ENCODE measurements around the gene SBK3.

Gene SBK3

DNA sequence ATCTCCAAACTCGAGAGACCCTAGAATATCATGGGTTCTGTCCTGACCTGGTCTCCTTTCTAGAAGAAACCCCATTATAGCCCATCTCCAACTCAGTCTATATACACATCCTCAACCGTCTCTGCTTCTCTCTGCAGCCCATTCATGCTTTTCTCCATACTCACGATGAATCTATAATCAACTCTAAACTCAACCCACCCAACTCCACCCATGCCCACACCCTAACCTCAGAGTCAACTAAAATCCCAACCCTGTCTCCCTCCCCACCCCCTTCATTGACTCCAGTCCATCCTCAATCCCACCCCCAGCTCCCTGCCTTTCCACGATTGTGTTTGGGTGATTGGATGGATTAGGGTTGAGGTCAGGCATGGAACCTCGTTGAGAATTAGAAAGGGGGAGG is 1.8 kb downstream of the SBK3 start:
- TF ChIP-seq EZH2 (optimal IDR thresholded peaks at IDR 0.05; ENCODE audit: low read depth, low read length), result no peak
- Histone ChIP-seq H3K9me2 (replicated peaks; ENCODE audit: insufficient read depth, low read length) (no peaks in the 10 kb centered on the region), H3K27ac (ENCODE audit: low read length) (no peak overlapping the region), H3K36me3 (replicated peaks; ENCODE audit: insufficient read depth, low read length) (no peaks in the 10 kb centered on the region), H3K79me2 (ENCODE audit: low read length) (no peaks in the 10 kb centered on the region), H3K4me3 (ENCODE audit: low read length) (no peak overlapping the region), H3F3A (ENCODE audit: insufficient read depth, low read length) (no peaks in the 10 kb centered on the region), H3K27me3 (replicated peaks; ENCODE audit: insufficient read depth, low read length) (peaks cover 86% of the 10 kb centered on the region), H3K9me3 (replicated peaks; ENCODE audit: insufficient read depth, low read length) (no peaks in the 10 kb centered on the region), H2AFZ (ENCODE audit: low read length) (no peak overlapping the region), H3K4me2 (ENCODE audit: low read depth, low read length) (no peak overlapping the region), H3K9ac (ENCODE audit: low read length) (no peak overlapping the region), H3K4me1 (ENCODE audit: low read length) (no peaks in the 10 kb centered on the region), H4K20me1 (ENCODE audit: insufficient read depth, low read length) (no peaks in the 10 kb centered on the region)
- no peak for DNase-seq

- no peak overlapping the region for H3K27ac ChIP-seq (ENCODE audit: low read length)
- no peaks in the 10 kb centered on the region for H3K9me3 ChIP-seq (replicated peaks; ENCODE audit: insufficient read depth, low read length)
- H3F3A ChIP-seq (ENCODE audit: insufficient read depth, low read length), result no peaks in the 10 kb centered on the region
- H3K9ac ChIP-seq (ENCODE audit: low read length), result no peak overlapping the region
- H4K20me1 ChIP-seq (ENCODE audit: insufficient read depth, low read length), result no peaks in the 10 kb centered on the region
- no peak overlapping the region for H3K4me3 ChIP-seq (ENCODE audit: low read length)
- no peak overlapping the region for H3K4me2 ChIP-seq (ENCODE audit: low read depth, low read length)
- no peaks in the 10 kb centered on the region for H3K36me3 ChIP-seq (replicated peaks; ENCODE audit: insufficient read depth, low read length)
- H2AFZ ChIP-seq (ENCODE audit: low read length), result no peak overlapping the region
- no peaks in the 10 kb centered on the region for H3K79me2 ChIP-seq (ENCODE audit: low read length)
- H3K27me3 ChIP-seq (replicated peaks; ENCODE audit: insufficient read depth, low read length), result peaks cover 79% of the 10 kb centered on the region
- no peaks in the 10 kb centered on the region for H3K9me2 ChIP-seq (replicated peaks; ENCODE audit: insufficient read depth, low read length)
- TF ChIP-seq CTCF (IDR thresholded peaks at IDR 0.05; ENCODE audit: low read length), result no peak
- TF ChIP-seq EZH2 (optimal IDR thresholded peaks at IDR 0.05; ENCODE audit: low read depth, low read length), result no peak
- no peak for TF ChIP-seq EZH2phosphoT487 (IDR thresholded peaks at IDR 0.05; ENCODE audit: low read length)
- DNase-seq, result no peak
- no peaks in the 10 kb centered on the region for H3K4me1 ChIP-seq (ENCODE audit: low read length)
These were observed 3.0 kb downstream of the SBK3 start for GRCh38 chr19:55542292-55542855.

DNA sequence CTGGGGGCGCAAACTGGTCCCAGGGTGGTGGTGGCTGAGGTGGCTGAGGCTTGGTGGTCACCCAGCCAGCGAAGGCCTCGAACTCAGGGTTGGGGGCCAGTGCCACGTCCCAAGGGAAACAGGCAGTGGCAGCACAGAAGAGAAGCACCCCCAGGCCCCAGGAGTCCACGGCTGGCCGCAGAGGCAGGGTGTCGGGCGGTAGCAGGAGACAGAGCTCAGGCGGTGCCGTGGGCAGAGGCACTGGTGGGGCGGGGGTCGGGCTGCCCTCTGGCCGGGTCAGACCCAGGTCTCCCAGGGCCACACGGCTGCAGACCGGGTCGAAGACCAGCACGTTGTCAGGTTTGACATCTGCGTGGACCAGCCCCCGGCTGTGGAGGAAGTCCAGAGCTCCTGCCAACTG is 4.3 kb downstream of the SBK3 start:
- Histone ChIP-seq H3K4me2 (ENCODE audit: low read depth, low read length) (no peak overlapping the region), H3K27me3 (replicated peaks; ENCODE audit: insufficient read depth, low read length) (peaks cover 73% of the 10 kb centered on the region), H3K27ac (ENCODE audit: low read length) (no peak overlapping the region), H3K9me2 (replicated peaks; ENCODE audit: insufficient read depth, low read length) (no peaks in the 10 kb centered on the region), H3K4me3 (ENCODE audit: low read length) (no peak overlapping the region), H3K9ac (ENCODE audit: low read length) (no peak overlapping the region), H3K79me2 (ENCODE audit: low read length) (no peaks in the 10 kb centered on the region), H2AFZ (ENCODE audit: low read length) (no peak overlapping the region), H3K36me3 (replicated peaks; ENCODE audit: insufficient read depth, low read length) (no peaks in the 10 kb centered on the region), H3K9me3 (replicated peaks; ENCODE audit: insufficient read depth, low read length) (no peaks in the 10 kb centered on the region), H3K4me1 (ENCODE audit: low read length) (no peaks in the 10 kb centered on the region), H4K20me1 (ENCODE audit: insufficient read depth, low read length) (no peaks in the 10 kb centered on the region), H3F3A (ENCODE audit: insufficient read depth, low read length) (no peaks in the 10 kb centered on the region)
- TF ChIP-seq CTCF (IDR thresholded peaks at IDR 0.05; ENCODE audit: low read length) (no peak), EZH2phosphoT487 (IDR thresholded peaks at IDR 0.05; ENCODE audit: low read length) (no peak), EZH2 (optimal IDR thresholded peaks at IDR 0.05; ENCODE audit: low read depth, low read length) (no peak)
- DNase-seq, result no peak

DNA sequence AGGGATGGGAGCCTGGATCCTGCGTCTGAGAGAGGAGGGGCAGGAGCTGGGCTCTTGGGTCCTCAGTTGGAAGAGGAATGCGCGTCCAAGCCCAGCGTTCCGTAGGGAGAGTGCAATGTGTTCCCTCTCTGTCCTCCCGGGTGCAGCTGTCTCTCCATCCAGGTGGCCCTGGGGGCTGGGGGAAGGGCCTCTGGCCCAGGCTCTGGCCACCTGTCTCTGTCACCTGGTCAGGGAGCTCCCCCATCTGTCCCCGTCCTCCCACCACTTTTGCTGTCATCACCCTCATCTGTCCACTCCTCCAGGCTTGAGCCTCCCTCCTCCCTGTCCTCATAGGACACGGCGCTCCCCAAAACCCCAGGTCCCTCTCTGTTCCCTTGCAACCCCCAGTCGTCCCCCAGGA is 4.7 kb downstream of the SBK3 start:
- H2AFZ ChIP-seq (ENCODE audit: low read length), result no peak overlapping the region
- no peak overlapping the region for H3K4me3 ChIP-seq (ENCODE audit: low read length)
- peaks cover 69% of the 10 kb centered on the region for H3K27me3 ChIP-seq (replicated peaks; ENCODE audit: insufficient read depth, low read length)
- no peak overlapping the region for H3K27ac ChIP-seq (ENCODE audit: low read length)
- H3K4me2 ChIP-seq (ENCODE audit: low read depth, low read length), result no peak overlapping the region
- no peak overlapping the region for H3K9ac ChIP-seq (ENCODE audit: low read length)
- no peaks in the 10 kb centered on the region for H4K20me1 ChIP-seq (ENCODE audit: insufficient read depth, low read length)
- TF ChIP-seq CTCF (IDR thresholded peaks at IDR 0.05; ENCODE audit: low read length) (no peak), EZH2 (optimal IDR thresholded peaks at IDR 0.05; ENCODE audit: low read depth, low read length) (no peak), EZH2phosphoT487 (IDR thresholded peaks at IDR 0.05; ENCODE audit: low read length) (no peak)
- H3K79me2 ChIP-seq (ENCODE audit: low read length), result no peaks in the 10 kb centered on the region
- DNase-seq, result no peak
- H3K4me1 ChIP-seq (ENCODE audit: low read length), result no peaks in the 10 kb centered on the region
- no peaks in the 10 kb centered on the region for H3K9me3 ChIP-seq (replicated peaks; ENCODE audit: insufficient read depth, low read length)
- no peaks in the 10 kb centered on the region for H3K9me2 ChIP-seq (replicated peaks; ENCODE audit: insufficient read depth, low read length)
- H3F3A ChIP-seq (ENCODE audit: insufficient read depth, low read length), result no peaks in the 10 kb centered on the region
- no peaks in the 10 kb centered on the region for H3K36me3 ChIP-seq (replicated peaks; ENCODE audit: insufficient read depth, low read length)
